ENCODE measurements around the gene ARMC5. TPM values are rescaled to one million over a fixed set of nuclear protein-coding genes. Genes with fewer than 3 reads are reported as not detected.

ARMC5 gene
- total and polyA plus RNA-seq, 8 donors = 2.3 to 18.1 (median 4.5) TPM

DNA sequence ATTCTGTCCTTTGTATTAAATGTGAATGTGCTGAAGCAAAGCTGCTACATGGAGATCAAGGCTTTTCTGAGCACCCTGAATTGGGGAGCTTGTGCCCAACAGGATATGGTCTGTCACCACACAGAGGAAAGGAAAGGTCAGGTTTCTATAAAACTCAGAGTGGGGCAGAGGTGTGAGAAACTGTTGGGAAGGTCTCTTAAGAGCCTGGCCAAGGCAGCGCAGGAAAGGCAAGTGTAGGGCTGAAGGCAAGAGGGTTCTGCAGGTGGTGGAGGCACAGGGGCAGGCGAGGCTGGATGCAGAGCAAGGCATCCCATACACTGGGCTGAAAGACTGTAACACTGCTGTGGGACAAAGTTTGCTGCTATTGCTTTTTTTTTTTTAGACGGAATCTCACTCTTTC is 39.3 kb upstream of the ARMC5 start:
- ATAC-seq = no peak
- H3K9me3 ChIP-seq = no peaks in the 10 kb centered on the region
- no peaks in the 10 kb centered on the region for H3K27me3 ChIP-seq
- TF ChIP-seq, protein P1, sequence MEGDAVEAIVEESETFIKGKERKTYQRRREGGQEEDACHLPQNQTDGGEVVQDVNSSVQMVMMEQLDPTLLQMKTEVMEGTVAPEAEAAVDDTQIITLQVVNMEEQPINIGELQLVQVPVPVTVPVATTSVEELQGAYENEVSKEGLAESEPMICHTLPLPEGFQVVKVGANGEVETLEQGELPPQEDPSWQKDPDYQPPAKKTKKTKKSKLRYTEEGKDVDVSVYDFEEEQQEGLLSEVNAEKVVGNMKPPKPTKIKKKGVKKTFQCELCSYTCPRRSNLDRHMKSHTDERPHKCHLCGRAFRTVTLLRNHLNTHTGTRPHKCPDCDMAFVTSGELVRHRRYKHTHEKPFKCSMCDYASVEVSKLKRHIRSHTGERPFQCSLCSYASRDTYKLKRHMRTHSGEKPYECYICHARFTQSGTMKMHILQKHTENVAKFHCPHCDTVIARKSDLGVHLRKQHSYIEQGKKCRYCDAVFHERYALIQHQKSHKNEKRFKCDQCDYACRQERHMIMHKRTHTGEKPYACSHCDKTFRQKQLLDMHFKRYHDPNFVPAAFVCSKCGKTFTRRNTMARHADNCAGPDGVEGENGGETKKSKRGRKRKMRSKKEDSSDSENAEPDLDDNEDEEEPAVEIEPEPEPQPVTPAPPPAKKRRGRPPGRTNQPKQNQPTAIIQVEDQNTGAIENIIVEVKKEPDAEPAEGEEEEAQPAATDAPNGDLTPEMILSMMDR (IDR thresholded peaks at IDR 0.05) = no peak
- no peak overlapping the region for H3K4me3 ChIP-seq
- H3K36me3 ChIP-seq = no peaks in the 10 kb centered on the region
- WGBS, 2 donors = 57 to 69% methylated on average over 3 of the region's 3 CpGs
- FAIRE-seq = no peak
- DNase-seq = peak in 1 of 6 donors; percentile 6
- no peaks in the 10 kb centered on the region for H3K4me1 ChIP-seq
- no peak overlapping the region for H3K27ac ChIP-seq
- intact Hi-C loops (cut with DNase I) = no loop called here

DNA sequence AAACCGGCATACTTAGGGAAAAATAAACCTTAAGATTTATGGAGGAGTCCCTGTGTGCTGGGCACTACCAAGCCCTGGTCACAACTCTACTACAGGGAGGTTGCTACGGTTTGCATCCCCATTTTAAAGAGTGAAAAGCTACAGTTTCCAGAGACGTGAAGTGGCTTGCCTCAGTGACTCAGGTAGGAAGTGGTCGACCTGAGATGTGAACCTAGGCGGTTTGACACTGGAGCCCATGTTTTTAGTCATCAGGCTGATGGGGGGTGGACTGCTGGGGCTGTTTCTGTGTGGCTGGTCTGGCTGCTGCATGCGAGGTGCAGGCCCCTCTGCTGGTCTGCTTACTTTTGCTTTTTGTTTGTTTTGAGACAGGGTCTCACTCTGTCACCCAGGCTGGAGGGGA is 37.7 kb upstream of the ARMC5 start:
- TF ChIP-seq, protein P1 (IDR thresholded peaks at IDR 0.05) = no peak
- no peak for FAIRE-seq
- intact Hi-C loops (cut with DNase I) = no loop called here
- peak in 1 of 6 donors; percentile 1 for DNase-seq
- no peak overlapping the region for H3K27ac ChIP-seq
- no peaks in the 10 kb centered on the region for H3K27me3 ChIP-seq
- no peaks in the 10 kb centered on the region for H3K4me1 ChIP-seq
- WGBS, 2 donors = 49 to 53% methylated on average over 6 of the region's 6 CpGs
- no peak for ATAC-seq
- H3K9me3 ChIP-seq = no peaks in the 10 kb centered on the region
- H3K36me3 ChIP-seq = no peaks in the 10 kb centered on the region
- H3K4me3 ChIP-seq = no peak overlapping the region

- intact Hi-C loops (cut with DNase I) = no loop called here
- DNase-seq (peak in 1 of 6 donors; percentile 5), FAIRE-seq (no peak), ATAC-seq (no peak)
- Histone ChIP-seq H3K4me3 (no peak overlapping the region), H3K9me3 (no peaks in the 10 kb centered on the region), H3K36me3 (no peaks in the 10 kb centered on the region), H3K27ac (no peak overlapping the region), H3K27me3 (no peaks in the 10 kb centered on the region), H3K4me1 (no peaks in the 10 kb centered on the region)
- TF ChIP-seq, protein P1 (IDR thresholded peaks at IDR 0.05) = no peak
- WGBS, 2 donors = 53 to 77% methylated on average over 3 of the region's 3 CpGs
These were observed 36.1 kb upstream of the ARMC5 start for GRCh38 chr16:31423241-31423640.

GRCh38 chr16:31423801-31424200 is 35.5 kb upstream of the ARMC5 start:
- intact Hi-C loops (cut with DNase I) = no loop called here

More at GRCh38 chr16:31423801-31424200, 35.5 kb upstream of the ARMC5 start:
- no peak for ATAC-seq
- TF ChIP-seq, protein P1 (IDR thresholded peaks at IDR 0.05) = no peak
- peak in 1 of 6 donors; percentile 20 for DNase-seq
- FAIRE-seq = no peak
- WGBS, 2 donors = 64 to 73% methylated on average over 12 of the region's 12 CpGs
- Histone ChIP-seq H3K36me3 (no peaks in the 10 kb centered on the region), H3K4me1 (no peaks in the 10 kb centered on the region), H3K9me3 (no peaks in the 10 kb centered on the region), H3K27ac (no peak overlapping the region), H3K27me3 (no peaks in the 10 kb centered on the region), H3K4me3 (no peak overlapping the region)
